Activated CD4-positive, CD25-positive, alpha-beta regulatory T cell treated with anti-CD3 and anti-CD28 coated beads, Interleukin-2, amount 50 U/mL, for 72 hours (primary cell): ENCODE measurements around the gene ZNRF1.
A peak's percentile ranks its signal among the peaks of the same experiment; 100 is the strongest.
"Not testable (repeated sequence)": the region's sequence is repeated elsewhere in the genome, so short reads cannot be mapped to it uniquely, and the experiment has no call there.

Source experiments
- DNase-seq: peaks from one replicate; pipeline ENCODE4 v3.0.0; 2021

ZNRF1 gene

DNA sequence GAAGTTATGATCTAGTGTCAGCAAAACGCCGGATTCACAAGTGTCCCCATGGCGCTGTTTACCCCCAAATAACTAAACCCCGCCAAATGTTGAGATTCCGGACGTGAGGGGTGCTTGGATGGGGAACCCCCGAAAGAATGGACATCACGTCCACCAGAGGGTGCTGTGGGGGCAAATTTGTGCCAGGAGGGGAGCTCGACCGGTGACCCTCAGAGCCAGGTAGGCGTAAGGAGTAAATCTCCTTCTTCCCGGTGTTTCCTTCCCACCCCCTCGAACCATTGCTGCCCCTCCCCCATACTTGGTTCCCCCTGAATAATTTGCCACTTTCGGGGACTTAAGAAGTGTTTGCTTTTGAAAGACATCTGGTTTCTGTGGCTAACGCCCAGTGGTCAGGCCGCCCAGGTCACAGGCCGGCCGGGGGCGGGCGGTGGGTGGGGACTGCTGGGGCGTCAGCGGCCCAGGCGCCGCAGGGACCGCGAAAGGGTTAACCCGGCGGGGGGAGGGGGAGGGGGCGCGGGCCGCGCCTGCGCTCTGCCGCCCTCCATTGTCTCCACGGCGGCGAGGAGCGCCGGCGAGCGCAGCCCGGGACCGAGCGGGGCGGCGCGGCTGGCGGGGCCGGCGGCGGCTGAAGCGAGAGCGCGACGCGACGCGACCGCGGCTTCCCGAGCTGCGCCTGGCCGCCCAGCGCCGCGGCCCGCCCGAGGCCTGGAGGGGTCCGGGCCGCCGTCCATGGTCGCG, at the start of gene ZNRF1:
ZNRF1 (plus strand) TSS at position 544 of the 738 bp plus-strand sequence. CDS start 648 bp downstream, outside the sequence.
- DNase-seq: peak; percentile 79

DNA sequence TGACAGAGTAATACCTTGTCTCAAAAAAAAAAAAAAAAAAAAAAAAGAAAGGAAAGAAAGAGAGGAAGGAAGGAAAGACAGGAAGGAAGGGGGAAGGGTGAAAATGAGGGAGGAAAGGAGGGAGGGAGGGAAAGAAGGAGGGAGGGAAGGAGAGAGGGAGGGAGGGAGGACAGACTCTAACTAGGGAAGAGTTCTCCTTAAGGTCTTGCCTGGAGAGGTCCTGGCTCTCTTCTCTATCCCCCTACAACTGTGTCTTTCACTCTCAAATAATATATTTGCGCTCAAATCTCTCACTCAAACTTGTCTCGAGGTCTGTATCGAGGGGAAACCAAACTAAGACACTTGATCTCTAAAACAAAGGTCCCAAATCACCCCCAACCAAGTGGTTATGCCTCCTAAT, 49.5 kb upstream of the ZNRF1 start:
- DNase-seq: no peak

DNA sequence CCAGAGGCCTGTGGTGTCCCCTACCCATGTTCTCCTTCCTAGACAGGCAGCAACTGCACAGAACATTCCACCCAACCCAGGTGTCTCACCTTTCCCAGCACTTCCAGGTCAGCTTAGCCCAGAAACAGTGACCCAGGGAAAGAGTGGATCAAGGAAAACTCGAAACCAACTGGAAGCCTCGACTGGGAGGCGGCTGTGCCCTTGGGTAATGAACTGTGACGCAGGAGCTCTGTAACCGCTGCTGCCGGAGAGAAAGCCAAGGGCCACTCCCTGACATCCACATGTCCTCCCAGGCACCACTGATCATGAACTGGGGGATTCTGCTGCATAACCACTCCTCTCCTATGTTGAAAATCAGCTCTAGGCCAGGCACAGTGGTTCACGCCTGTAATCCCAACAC, 48.3 kb upstream of the ZNRF1 start:
- DNase-seq: no peak

DNA sequence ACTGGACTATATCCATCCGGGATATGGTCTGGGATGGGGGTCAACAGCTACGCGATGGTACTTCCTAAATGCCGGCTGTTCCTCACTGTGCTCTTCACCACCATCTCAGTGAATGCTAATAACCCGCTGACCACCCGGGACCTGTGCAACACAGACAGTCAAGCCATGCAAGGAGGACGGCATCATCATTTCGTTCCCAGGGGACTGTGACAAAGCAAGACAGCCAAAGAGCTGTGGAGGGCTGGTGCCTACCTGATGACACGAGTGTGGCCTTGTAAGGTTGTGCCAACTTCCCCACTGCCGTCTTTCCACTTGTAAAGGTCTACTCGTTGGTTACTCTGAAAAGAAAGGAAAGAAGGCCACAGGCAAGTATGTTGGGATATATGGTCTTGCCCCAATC, 47.6 kb upstream of the ZNRF1 start:
- DNase-seq: no peak

DNA sequence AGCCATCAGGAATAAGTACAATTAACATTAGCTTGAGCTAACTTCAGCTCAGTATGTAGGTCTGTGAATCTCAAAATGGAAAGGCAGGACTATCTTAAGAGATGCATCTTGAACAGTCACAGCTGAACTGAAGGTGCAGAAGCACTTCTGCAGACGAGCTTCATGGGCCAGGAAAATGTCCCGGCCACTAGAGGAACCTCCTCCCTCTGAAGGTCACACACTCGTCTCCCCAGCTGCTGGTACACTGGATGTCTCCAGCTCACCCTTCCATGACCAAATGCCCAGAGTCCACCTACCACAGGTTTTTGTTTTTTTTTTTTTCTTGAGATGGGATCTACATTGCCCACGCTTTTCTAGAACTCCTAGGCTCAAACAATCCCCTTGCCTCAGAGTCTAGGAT, 47.1 kb upstream of the ZNRF1 start:
- no peak for DNase-seq

DNA sequence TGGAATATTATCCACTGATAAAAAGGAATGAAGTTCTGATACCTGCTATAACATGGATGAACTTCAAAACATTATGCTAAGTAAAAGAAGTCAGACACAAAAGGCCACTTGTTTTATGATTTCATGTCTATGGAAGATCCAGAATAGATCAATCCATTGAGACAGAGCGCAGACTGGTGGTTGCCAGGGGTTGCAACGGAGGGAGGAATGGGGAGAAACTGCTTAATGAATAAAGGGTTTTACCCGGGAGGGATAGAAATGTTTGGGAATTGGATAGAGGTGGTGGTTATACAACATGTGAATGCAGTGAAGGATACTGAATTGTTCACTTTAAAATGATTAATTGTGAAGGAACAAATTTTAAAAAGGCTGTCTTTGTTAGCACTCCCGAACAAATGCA, 44.1 kb upstream of the ZNRF1 start:
- no peak for DNase-seq

DNA sequence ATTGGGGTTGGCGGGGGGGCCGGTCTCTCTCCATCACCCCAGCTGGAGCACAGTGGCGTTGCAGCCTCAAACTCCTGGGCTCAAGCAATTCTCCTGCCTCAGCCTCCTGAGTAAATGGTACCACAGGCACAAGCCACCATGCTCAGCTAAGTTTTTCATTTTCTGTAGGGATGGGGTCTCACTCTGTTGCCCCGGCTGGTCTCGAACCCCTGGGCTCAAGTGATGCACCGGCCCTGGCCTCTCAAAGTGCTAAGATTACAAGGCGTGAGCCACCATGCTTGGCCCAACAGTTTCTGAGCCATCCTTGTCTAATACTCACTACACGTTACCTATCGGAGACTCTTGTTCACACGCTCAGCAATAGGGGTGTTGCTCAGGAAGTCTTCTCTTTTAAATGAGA, 25.5 kb upstream of the ZNRF1 start:
- DNase-seq: no peak

DNA sequence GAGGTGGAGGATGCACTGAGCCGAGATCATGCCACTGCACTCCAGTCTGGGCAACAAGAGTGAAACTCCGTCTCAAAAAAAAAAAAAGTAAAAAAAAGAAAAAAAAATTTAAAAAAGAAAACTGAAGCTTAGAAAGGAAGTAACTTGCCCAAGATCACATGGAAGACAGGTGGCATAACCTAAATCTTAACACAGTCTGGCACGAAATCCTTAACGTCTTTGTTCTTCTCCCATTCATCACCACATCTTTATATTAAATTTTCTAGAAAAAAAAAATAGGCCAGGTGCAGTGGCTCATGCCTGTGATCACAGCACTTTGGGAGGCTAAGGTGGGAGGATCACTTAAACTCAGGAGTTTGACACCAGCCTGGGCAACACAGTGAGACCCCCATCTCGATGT, 23.2 kb upstream of the ZNRF1 start:
- DNase-seq: no peak

DNA sequence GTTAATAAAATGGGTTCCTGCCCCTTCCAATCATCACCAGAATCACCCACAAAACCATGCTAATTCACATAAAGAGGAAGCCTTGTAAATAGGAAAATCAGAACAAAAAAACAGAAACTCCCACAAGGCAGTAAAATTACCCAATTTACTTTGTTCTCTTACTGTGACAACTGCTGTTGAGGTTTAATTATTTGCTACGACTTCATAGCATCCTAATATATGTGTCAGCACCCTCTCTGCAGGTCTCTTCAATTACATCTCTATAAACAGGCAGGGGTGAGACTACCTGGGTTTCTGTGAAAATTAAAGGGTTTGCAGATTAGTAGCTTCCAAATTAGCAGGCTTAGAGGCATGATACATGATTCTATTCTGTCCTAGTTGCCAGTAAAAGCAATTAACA, 16.6 kb upstream of the ZNRF1 start:
- no peak for DNase-seq

DNA sequence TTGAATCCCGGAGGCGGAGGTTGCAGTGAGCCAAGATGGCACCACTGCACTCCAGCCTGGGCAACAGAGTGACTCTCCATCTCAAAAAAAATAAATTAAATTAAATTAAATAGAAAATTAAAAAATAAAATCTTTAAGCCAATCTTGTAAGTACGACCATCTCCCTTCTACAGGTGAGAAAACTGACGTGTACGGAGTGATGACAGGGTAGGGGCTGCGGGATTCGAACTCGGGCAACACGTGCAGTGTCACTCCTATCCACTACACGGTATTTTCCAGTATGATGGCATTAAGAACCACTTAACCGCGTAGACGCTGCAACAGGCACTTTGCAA, 14.7 kb upstream of the ZNRF1 start:
- no peak for DNase-seq

DNA sequence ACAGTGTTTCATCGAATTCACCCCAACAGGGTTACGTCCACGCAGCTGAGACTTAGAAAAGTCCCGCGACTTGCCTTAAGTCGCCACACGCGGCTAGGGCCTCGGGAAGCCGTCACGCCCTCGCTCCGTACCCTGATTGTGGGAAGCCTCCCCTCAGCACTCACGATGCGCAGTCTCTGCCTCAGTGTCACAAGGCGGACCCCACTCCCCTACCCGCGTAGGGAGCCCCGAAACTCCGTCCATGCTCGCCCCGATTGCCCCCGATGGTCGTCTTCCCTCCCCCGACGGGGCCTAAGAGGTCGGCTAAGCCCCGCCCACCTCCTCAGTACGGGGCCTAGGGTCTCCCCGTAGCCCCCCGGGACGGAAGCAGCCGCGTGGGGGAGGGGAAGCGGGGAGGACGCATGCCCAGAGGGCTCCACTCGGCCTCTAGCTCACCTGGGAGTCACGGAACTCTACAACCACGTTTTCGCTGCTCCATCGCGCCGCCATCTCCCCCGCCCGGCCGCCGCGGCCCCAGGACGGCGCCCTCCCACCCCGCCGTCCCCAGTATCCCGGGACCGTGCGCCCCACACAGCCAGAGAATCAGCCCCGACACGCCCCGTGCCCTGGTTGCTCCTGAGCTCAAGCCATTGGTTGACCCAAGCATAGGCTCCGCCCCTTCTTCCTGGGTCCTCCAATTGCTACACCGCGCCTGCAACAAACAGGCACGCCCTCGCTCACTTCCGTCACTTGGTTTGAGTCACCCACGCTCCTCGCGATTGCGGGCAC, 14.1 kb upstream of the ZNRF1 start, which contains the start of gene WDR59:
WDR59 (minus strand) TSS at position 595 of the 768 bp plus-strand sequence; CDS start at position 489, 106 bp downstream.
- peak; percentile 95 for DNase-seq

DNA sequence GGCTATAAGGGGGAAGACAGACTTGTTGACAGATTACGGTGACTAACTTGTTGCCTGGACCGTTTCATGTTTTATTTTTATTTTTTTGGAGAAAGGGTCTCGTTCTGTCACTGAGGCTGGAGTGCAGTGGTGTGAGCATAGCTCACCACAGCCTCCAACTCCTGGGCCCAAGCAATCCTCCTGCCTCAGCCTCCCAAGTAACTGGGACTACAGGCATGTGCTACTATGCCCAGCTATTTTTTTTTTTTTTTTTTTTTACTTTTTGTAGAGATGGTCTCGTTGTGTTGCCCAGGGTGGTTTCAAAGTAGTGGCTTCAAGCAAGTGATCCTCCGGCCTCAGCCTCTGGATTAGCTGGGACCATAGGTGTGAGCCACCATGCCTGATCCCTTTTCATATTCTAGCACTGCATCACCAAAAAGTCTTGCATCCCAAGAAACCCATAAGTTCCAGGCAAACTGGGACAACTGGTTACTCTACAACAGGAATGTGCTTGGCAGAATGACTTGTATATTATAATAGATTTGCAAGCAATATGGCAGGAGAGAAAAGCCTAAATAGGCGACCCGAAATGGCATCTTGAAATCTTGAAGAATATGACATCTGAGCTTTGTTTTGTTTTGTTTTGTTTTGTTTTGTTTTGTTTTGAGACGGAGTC, 11.7 kb upstream of the ZNRF1 start:
- no peak for DNase-seq

DNA sequence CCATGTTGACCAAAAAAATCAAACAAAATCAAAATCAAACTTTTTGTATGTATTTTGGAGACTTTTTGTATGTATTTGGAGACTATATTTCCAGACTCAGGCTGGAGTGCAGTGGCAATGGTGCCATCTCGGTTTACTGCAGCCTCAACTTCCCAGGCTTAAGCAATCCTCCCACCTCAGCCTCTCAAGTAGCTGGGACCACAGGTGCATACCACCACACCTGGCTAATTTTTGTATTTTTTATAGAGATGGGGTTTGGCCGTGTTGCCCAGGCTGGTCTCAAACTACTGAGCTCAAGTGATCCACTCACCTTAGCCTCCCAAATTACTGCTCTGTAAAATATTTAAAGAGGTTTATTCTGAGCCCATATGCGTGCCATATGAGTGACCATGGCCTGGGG, 9.0 kb upstream of the ZNRF1 start:
- DNase-seq: not testable (repeated sequence)

DNA sequence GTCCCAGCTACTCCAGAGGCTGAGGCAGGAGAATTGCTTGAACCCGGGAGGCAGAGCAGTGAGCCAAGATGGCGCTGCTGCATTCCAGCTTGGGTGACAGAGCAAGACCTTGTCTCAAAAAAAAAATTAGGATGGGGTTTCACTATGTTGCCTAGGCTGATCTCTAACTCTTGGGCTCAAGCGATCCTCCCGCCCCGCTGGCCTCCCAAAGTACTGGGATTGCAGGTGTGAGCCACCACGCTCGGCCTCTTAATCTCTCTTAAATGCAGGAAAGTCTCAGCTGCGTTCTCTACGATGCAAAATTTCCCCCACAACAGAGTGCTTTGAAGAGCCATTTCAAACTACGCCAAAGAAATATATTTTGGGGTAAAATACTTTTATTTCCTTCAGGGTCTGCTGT, 8.0 kb upstream of the ZNRF1 start:
- no peak for DNase-seq

DNA sequence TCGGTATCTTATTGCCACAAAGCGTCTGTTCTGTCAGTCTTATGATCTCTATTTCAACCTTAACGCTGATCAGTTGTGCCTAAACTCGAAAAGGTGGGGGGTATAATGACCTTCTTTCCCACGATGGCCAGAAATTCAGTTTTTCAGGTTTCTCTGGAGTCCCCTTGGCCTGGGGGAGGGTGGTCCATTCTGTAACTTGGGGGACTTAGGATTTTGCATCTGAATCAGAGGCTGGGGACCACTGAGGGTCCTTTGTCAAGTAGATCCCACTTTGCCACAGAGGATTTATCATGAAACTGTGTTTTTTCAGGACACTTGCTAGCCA, 7.6 kb upstream of the ZNRF1 start:
- DNase-seq: no peak

DNA sequence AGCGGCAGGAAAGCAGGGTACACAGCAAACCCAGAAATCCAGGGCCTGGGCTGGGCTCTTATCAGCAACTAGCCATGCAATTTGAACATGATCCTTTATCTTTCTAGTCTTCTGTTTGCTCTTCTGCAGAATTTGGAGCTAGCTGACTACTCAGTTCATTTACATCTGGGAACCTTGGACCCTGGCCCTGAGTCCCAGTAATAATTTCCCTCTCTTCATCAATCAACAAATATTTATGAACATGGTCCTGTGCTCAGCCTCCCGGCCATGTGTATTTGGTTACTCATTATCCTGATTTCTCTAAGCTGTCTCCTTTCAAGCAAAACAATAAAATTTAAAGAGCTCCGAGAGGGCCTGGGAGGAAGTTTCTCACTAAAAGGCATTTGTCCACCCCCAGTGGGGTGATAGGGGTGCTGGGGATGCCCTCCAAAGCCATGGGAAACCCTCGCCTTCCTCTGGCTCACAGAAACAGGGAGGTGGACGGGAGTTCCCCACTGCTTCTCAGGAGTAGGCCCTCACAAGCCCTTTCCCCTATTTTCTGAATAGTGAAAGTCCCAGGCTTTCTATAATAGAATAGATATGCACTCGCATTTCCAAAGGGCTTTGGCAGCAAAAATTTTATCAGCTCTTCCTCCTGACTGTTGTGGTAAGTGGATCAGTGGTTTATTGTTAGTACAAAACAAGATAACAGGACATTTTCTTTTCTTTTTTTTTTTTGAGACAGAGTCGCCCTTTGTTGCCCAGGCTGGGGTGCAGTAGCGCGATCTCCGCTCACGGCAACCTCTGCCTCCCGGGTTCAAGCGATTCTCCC, 7.0 kb upstream of the ZNRF1 start:
- DNase-seq: no peak

DNA sequence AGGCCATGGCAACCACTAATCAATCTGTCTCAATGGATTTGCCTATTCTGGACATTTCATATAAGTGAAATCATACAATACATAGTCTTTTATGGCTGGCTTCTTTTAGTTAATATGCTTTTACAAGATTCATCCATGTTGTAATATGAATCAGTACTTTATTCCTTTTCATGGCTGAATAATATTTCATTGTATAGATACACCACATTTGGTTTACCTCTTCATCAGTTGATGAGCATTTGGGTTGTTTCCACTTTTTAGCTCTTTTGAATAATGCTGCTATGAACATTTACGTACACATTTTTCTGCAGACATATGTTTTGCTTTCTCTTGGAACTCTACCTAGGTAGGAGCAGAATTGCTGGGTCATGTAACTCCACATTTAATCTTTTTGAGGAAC, 2.8 kb upstream of the ZNRF1 start:
- DNase-seq: no peak

DNA sequence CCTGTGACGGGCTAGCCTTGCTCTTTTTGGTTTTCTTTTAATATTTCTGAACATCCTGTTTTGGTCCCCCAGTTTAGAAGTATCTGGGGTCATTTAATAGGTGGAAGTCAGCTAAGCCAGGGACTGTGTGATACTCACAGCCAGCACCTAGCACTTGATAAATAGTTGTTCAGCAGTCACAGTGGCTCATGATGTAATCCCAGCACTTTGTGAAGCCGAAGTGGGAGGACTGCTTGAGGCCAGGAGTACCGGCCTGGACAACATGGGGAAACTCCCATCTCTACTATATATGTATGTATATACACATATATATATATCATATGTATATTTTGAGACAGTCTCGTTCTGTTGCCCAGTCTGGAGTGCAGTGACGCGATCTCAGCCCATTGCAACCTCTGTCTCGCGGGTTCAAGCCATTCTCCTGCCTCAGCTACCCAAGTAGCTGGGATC, 1.8 kb upstream of the ZNRF1 start:
- no peak for DNase-seq

DNA sequence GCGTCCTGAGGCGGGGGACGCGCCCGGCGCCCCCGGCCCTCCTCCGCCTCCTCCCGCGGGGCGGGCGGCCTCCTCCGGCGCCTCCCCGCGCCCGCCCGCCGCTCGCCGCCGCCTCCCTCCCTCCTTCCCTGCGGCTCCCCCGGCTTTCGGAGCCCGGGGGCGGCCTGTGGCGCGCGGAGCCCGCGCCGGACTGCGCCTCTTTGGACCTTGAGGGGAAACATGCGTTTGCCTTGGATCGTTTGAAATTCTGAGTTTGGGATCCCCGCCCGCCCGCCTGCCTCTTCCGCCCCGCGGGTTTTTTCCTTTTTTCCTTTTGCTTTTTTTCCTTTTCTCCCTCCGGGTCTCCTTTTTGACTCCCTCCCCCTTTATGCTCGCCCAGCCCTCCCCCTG, 390 bp downstream of the ZNRF1 start:
- no peak for DNase-seq

DNA sequence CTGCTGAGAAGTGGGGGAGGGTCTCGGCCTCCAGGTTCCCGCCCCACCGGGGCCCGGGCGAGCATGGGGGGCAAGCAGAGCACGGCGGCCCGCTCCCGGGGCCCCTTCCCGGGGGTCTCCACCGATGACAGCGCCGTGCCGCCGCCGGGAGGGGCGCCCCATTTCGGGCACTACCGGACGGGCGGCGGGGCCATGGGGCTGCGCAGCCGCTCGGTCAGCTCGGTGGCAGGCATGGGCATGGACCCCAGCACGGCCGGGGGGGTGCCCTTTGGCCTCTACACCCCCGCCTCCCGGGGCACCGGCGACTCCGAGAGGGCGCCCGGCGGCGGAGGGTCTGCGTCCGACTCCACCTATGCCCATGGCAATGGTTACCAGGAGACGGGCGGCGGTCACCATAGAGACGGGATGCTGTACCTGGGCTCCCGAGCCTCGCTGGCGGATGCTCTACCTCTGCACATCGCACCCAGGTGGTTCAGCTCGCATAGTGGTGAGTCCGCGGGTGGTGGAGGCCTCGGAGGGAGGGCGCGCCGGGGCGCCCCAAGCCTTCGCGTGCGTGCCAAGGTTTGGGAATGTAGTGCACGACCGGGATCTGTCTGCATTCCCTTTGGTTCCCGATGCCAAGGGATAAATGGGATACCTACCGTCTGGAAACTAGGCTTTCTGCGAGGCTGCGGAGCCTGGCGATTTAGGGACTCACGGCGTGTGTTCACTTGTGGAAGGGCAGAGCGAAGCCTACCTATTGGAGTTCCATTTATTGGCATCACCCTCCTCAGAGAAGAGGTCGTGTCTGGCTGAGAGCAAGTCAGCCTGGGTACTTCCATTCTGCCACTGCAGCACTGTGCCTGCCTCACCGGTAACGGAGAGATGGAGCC, 1.0 kb downstream of the ZNRF1 start:
- peak; percentile 62 for DNase-seq

DNA sequence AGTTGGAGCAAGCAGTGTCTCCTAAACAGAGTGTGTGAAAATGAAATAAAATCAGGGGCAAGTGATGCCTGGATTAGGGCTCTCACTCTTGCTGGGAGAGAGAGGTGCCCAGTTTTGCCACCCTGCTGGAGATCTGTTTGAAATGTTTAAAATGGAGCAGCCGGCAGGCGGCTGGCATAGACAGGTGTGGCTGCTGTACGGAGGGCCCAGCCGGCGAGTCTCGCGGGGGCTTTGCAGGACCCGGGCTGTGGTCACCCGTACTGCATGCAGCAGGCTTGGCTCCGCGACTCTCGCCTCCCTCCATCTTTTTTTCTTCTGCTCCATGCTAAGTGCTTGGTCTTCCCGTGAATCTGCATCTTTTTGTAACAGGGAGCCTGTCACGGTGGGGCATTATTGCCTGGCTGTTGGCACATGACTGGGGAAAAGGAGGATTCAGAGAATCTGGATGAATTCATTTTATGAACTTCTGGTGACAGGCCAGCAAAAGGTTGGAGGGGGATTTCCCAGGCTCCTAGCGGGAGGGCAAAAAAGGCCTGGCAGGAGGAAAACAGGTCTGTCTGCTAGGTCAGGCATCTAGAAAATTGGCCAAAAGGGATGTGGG, 1.8 kb downstream of the ZNRF1 start:
- DNase-seq: no peak

DNA sequence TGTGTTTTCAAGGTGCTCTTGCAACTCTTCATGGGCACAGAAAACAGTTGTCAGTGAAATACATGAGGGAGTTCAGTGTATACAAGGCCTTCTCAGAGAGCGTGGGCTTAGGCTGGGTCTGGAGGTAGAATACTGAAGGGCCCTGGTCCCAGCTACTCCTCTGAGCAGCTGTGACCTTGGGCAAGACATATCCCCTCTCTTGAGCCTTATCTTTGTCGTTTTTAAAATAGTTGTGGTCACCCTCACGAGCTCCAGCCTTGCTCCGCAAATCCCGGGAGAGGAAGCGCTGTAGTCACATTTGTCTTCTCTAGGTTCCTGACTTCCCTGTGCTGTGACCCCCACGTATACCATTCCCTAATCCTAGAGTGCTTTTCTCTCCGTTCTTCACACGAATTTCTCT, 3.6 kb downstream of the ZNRF1 start:
- DNase-seq: no peak
